ENCODE results near the gene IL9R.
"Not testable (repeated sequence)": the region's sequence is repeated elsewhere in the genome, so short reads cannot be mapped to it uniquely, and the experiment has no call there.

The IL9R gene

GRCh38 chrX:155968326-155968661 is 29.2 kb upstream of the IL9R start:
- no peak for DNase-seq (ENCODE audit: low spot score)
- in situ Hi-C loops (cut with MboI; ENCODE audit: low pct_unique_long_range_greater_than_20kb, low sequenced_read_pairs, unreplicated experiment): no loop called here
- TF ChIP-seq CTCF (IDR thresholded peaks at IDR 0.05; ENCODE audit: extremely low read depth, insufficient read depth, missing control alignments): no peak

GRCh38 chrX:155968791-155969190 is 28.7 kb upstream of the IL9R start:
- DNase-seq (ENCODE audit: low spot score): no peak
- in situ Hi-C loops (cut with MboI; ENCODE audit: low pct_unique_long_range_greater_than_20kb, low sequenced_read_pairs, unreplicated experiment): no loop called here
- TF ChIP-seq CTCF (IDR thresholded peaks at IDR 0.05; ENCODE audit: extremely low read depth, insufficient read depth, missing control alignments): no peak

- not testable (repeated sequence) for DNase-seq (ENCODE audit: low spot score)
Observed at GRCh38 chrX:155971658-155972057, 25.8 kb upstream of the IL9R start.

GRCh38 chrX:155972241-155972640 is 25.3 kb upstream of the IL9R start:
- DNase-seq (ENCODE audit: low spot score); in situ Hi-C loops (cut with MboI; ENCODE audit: low pct_unique_long_range_greater_than_20kb, low sequenced_read_pairs, unreplicated experiment): not testable (repeated sequence)

More at GRCh38 chrX:155971658-155972057, 25.8 kb upstream of the IL9R start:
- in situ Hi-C loops (cut with MboI; ENCODE audit: low pct_unique_long_range_greater_than_20kb, low sequenced_read_pairs, unreplicated experiment): not testable (repeated sequence)

GRCh38 chrX:155983326-155983725 is 14.2 kb upstream of the IL9R start:
- TF ChIP-seq CTCF (IDR thresholded peaks at IDR 0.05; ENCODE audit: extremely low read depth, insufficient read depth, missing control alignments): no peak
- in situ Hi-C loops (cut with MboI; ENCODE audit: low pct_unique_long_range_greater_than_20kb, low sequenced_read_pairs, unreplicated experiment): no loop called here
- DNase-seq (ENCODE audit: low spot score): no peak

- TF ChIP-seq CTCF (IDR thresholded peaks at IDR 0.05; ENCODE audit: extremely low read depth, insufficient read depth, missing control alignments): no peak
- in situ Hi-C loops (cut with MboI; ENCODE audit: low pct_unique_long_range_greater_than_20kb, low sequenced_read_pairs, unreplicated experiment): no loop called here
- no peak for DNase-seq (ENCODE audit: low spot score)
Observed at GRCh38 chrX:155985208-155985607, 12.3 kb upstream of the IL9R start.

GRCh38 chrX:155986995-155987394 is 10.5 kb upstream of the IL9R start:
- in situ Hi-C loops (cut with MboI; ENCODE audit: low pct_unique_long_range_greater_than_20kb, low sequenced_read_pairs, unreplicated experiment): not testable (repeated sequence)

GRCh38 chrX:155988859-155989258 is 8.6 kb upstream of the IL9R start:
- in situ Hi-C loops (cut with MboI; ENCODE audit: low pct_unique_long_range_greater_than_20kb, low sequenced_read_pairs, unreplicated experiment): no loop called here
- DNase-seq (ENCODE audit: low spot score): no peak
- no peak for TF ChIP-seq CTCF (IDR thresholded peaks at IDR 0.05; ENCODE audit: extremely low read depth, insufficient read depth, missing control alignments)

More at GRCh38 chrX:155986995-155987394, 10.5 kb upstream of the IL9R start:
- not testable (repeated sequence) for DNase-seq (ENCODE audit: low spot score)

Data from GM13977 (cell line).